ENCODE results near the gene CUEDC1.

DNA sequence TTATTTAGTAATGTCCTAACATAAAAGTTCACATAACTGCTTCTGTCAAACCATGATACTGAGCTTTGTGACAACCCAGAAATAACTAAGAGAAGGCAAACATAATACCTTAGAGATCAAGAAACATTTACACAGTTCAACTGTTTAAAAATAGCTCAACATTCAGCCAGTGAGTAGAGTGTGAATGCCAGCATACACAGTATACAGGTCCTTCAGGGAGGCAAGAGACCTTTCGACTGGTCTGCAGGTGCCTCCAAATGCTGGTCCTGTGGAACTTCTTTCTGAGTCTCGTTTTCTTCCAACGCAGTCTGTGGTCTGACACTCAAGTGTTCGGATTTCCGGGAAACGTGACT lies 115.7 kb downstream of the CUEDC1 start:
- TF ChIP-seq POLR2AphosphoS5 (IDR thresholded peaks at IDR 0.05; ENCODE audit: low read depth, low read length) (no peak), POLR2A (IDR thresholded peaks at IDR 0.05; ENCODE audit: low read depth, low read length) (no peak), TAF1 (IDR thresholded peaks at IDR 0.05; ENCODE audit: low read depth, low read length) (no peak), POU2F2 (IDR thresholded peaks at IDR 0.05; ENCODE audit: low read depth, low read length) (no peak), PAX5 (IDR thresholded peaks at IDR 0.05; ENCODE audit: insufficient read depth, low read length, severe bottlenecking) (no peak), SPI1 (IDR thresholded peaks at IDR 0.05; ENCODE audit: low read depth, low read length) (no peak)
